NCI-H2196 treated with DMSO at 0.1 percent for 48 hours (cell line): ENCODE results near the gene SH3PXD2B.
A peak's percentile ranks its signal among the peaks of the same experiment; 100 is the strongest.
"Not testable (repeated sequence)": the region's sequence is repeated elsewhere in the genome, so short reads cannot be mapped to it uniquely, and the experiment has no call there.

ENCODE experiments used
- DNase-seq: peaks from one replicate; lab custom pipeline; 2025; ENCODE audit not compliant: unreplicated experiment; lab: John Stamatoyannopoulos, UW

Gene SH3PXD2B

GRCh38 chr5:172420235-172420939 is 33.9 kb downstream of the SH3PXD2B start:
- DNase-seq: peak; percentile 90

- DNase-seq: no peak
Observed at GRCh38 chr5:172418862-172419814, 35.2 kb downstream of the SH3PXD2B start.

- peak; percentile 25 for DNase-seq
Observed at GRCh38 chr5:172417983-172418630, 36.2 kb downstream of the SH3PXD2B start.

GRCh38 chr5:172417130-172417841 is 37.0 kb downstream of the SH3PXD2B start:
- DNase-seq: no peak

- DNase-seq: no peak
Observed at GRCh38 chr5:172415362-172416275, 38.7 kb downstream of the SH3PXD2B start.

- no peak for DNase-seq
Observed at GRCh38 chr5:172414531-172415361, 39.6 kb downstream of the SH3PXD2B start.

- DNase-seq: no peak
Observed at GRCh38 chr5:172413601-172414171, 40.6 kb downstream of the SH3PXD2B start.

GRCh38 chr5:172412724-172413286 is 41.5 kb downstream of the SH3PXD2B start:
- DNase-seq: no peak

GRCh38 chr5:172411484-172412072 is 42.7 kb downstream of the SH3PXD2B start:
- no peak for DNase-seq

GRCh38 chr5:172410662-172411483 is 43.5 kb downstream of the SH3PXD2B start:
- DNase-seq: no peak

- no peak for DNase-seq
Observed at GRCh38 chr5:172410160-172410559, 44.2 kb downstream of the SH3PXD2B start.

GRCh38 chr5:172409477-172409876 is 44.8 kb downstream of the SH3PXD2B start:
- DNase-seq: not testable (repeated sequence)

GRCh38 chr5:172407822-172408221 is 46.5 kb downstream of the SH3PXD2B start:
- DNase-seq: no peak

- no peak for DNase-seq
Observed at GRCh38 chr5:172407241-172407691, 47.1 kb downstream of the SH3PXD2B start.

- no peak for DNase-seq
Observed at GRCh38 chr5:172405226-172406107, 48.9 kb downstream of the SH3PXD2B start.

- DNase-seq: no peak
Observed at GRCh38 chr5:172404746-172405145, 49.6 kb downstream of the SH3PXD2B start.
